H9 (cell line): ENCODE measurements around the gene TBC1D30. TPM values are rescaled to one million over a fixed set of nuclear protein-coding genes. Genes with fewer than 3 reads are reported as not detected.
A peak's percentile ranks its signal among the peaks of the same experiment; 100 is the strongest.

Experiments
- DNase-seq: peaks from one replicate; pipeline ENCODE4 v3.0.0-alpha.2; 2017
- H2AFZ ChIP-seq: one replicate; pipeline ENCODE4 v1.6.1; 2013; ENCODE audit warnings: mild to moderate bottlenecking, low read length, control low read depth, moderate library complexity
- H2AK5ac ChIP-seq: 2 replicates; pipeline ENCODE4 v1.6.1; 2013; ENCODE audit warnings: low read length, control low read depth, mixed read lengths; ENCODE audit not compliant: insufficient read length
- H2BK120ac ChIP-seq: one replicate; pipeline ENCODE4 v1.6.1; 2013; ENCODE audit warnings: low read depth, mild to moderate bottlenecking, low read length, control low read depth, inconsistent platforms; ENCODE audit not compliant: poor library complexity, severe bottlenecking
- H2BK12ac ChIP-seq: 2 replicates; pipeline ENCODE4 v1.6.1; 2013; ENCODE audit warnings: low read length, control low read depth, mixed read lengths, low read depth; ENCODE audit not compliant: insufficient read length
- H2BK15ac ChIP-seq: 2 replicates; pipeline ENCODE4 v1.6.1; 2013; ENCODE audit warnings: low read depth, low read length, control low read depth
- H2BK20ac ChIP-seq: one replicate; pipeline ENCODE4 v1.6.1; 2013; ENCODE audit warnings: low read depth, mild to moderate bottlenecking, low read length, control low read depth, inconsistent platforms; ENCODE audit not compliant: poor library complexity, severe bottlenecking
- H2BK5ac ChIP-seq: 2 replicates; pipeline ENCODE4 v1.6.1; 2013; ENCODE audit warnings: low read length, control low read depth, mixed read lengths; ENCODE audit not compliant: insufficient read length
- H3K14ac ChIP-seq: 2 replicates; pipeline ENCODE4 v1.6.1; 2013; ENCODE audit warnings: low read length, control low read depth; ENCODE audit not compliant: insufficient read depth
- H3K18ac ChIP-seq: 2 replicates; pipeline ENCODE4 v1.6.1; 2013; ENCODE audit warnings: low read depth, mild to moderate bottlenecking, mixed read lengths, low read length, control low read depth; ENCODE audit not compliant: insufficient read length
- H3K23ac ChIP-seq: 2 replicates; pipeline ENCODE4 v1.6.1; 2013; ENCODE audit warnings: low read length, control low read depth, mixed read lengths, low read depth; ENCODE audit not compliant: insufficient read length
- H3K23me2 ChIP-seq: 2 replicates; pipeline ENCODE4 v1.6.1; 2013; ENCODE audit warnings: low read depth, mild to moderate bottlenecking, mixed read lengths, low read length, control low read depth; ENCODE audit not compliant: insufficient read length, poor library complexity, severe bottlenecking
- H3K27ac ChIP-seq: 2 replicates; pipeline ENCODE4 v1.5.1; 2013; ENCODE audit warnings: low read length, control low read depth, mixed read lengths, low read depth; ENCODE audit not compliant: insufficient read length
- H3K27me3 ChIP-seq: 2 replicates; pipeline ENCODE4 v1.6.1; 2013; ENCODE audit warnings: low read length, control low read depth, inconsistent platforms; ENCODE audit not compliant: insufficient read depth
- H3K4ac ChIP-seq: 2 replicates; pipeline ENCODE4 v1.6.1; 2013; ENCODE audit warnings: low read depth, mild to moderate bottlenecking, control low read depth, inconsistent platforms, low read length, moderate library complexity
- H3K4me1 ChIP-seq: 2 replicates; pipeline ENCODE4 v1.6.1; 2013; ENCODE audit warnings: low read length, control low read depth, inconsistent platforms; ENCODE audit not compliant: insufficient read depth
- H3K4me2 ChIP-seq: 2 replicates; pipeline ENCODE4 v1.6.1; 2013; ENCODE audit warnings: low read length, control low read depth, mixed read lengths; ENCODE audit not compliant: insufficient read length, insufficient read depth
- H3K56ac ChIP-seq: 2 replicates; pipeline ENCODE4 v1.6.1; 2013; ENCODE audit warnings: low read depth, mild to moderate bottlenecking, mixed read lengths, low read length, control low read depth; ENCODE audit not compliant: insufficient read length
- H3K79me1 ChIP-seq: 2 replicates; pipeline ENCODE4 v1.6.1; 2013; ENCODE audit warnings: low read depth, mild to moderate bottlenecking, moderate library complexity, low read length, control low read depth, inconsistent platforms; ENCODE audit not compliant: insufficient read depth, poor library complexity, severe bottlenecking
- H3K79me2 ChIP-seq: 2 replicates; pipeline ENCODE4 v1.6.1; 2013; ENCODE audit warnings: low read length, control low read depth, inconsistent platforms; ENCODE audit not compliant: insufficient read depth
- H3K9ac ChIP-seq: 2 replicates; pipeline ENCODE4 v1.6.1; 2013; ENCODE audit warnings: low read length, control low read depth, mixed read lengths; ENCODE audit not compliant: insufficient read length; ENCODE audit errors: extremely low read depth
- H3K9me3 ChIP-seq: one replicate; pipeline ENCODE4 v1.6.1; 2013; ENCODE audit warnings: low read depth, low read length, inconsistent platforms; ENCODE audit not compliant: control insufficient read depth
- H3T11ph ChIP-seq: one replicate; pipeline ENCODE4 v1.6.1; 2013; ENCODE audit warnings: mild to moderate bottlenecking, low read length, control low read depth, inconsistent platforms
- H4K20me1 ChIP-seq: one replicate; pipeline ENCODE4 v1.6.1; 2013; ENCODE audit not compliant: control insufficient read depth, insufficient read length, insufficient read depth
- H4K5ac ChIP-seq: 2 replicates; pipeline ENCODE4 v1.6.1; 2013; ENCODE audit warnings: low read depth, mild to moderate bottlenecking, mixed read lengths, low read length, control low read depth; ENCODE audit not compliant: insufficient read length
- H4K8ac ChIP-seq: replicated peaks from 2 replicates; pipeline ENCODE4 v1.6.1; 2013; ENCODE audit warnings: low read length, control low read depth, mixed read lengths, low read depth; ENCODE audit not compliant: insufficient read length
- H4K91ac ChIP-seq: 2 replicates; pipeline ENCODE4 v1.6.1; 2013; ENCODE audit warnings: low read depth, mild to moderate bottlenecking, moderate library complexity, mixed read lengths, low read length, control low read depth; ENCODE audit not compliant: insufficient read length
- H3K27ac Mint-ChIP-seq, 3 experiments: 2 replicates in 2 of 3; 3 replicates in 1 of 3; pipeline ENCODE4 v1.8.0; 2020 to 2021; ENCODE audit warnings: mixed read lengths in 3 of 3, mild to moderate bottlenecking in 1 of 3, moderate library complexity in 1 of 3
- H3K27me3 Mint-ChIP-seq: 2 replicates; pipeline ENCODE4 v1.8.0; 2021; ENCODE audit warnings: low read depth, mild to moderate bottlenecking, moderate library complexity, mixed read lengths
- H3K36me3 Mint-ChIP-seq, 3 experiments: 2 replicates in 2 of 3; 3 replicates in 1 of 3; pipeline ENCODE4 v1.8.0; 2020 to 2021; ENCODE audit warnings: low read depth in 3 of 3, mixed read lengths in 3 of 3; ENCODE audit not compliant: insufficient read depth in 1 of 3
- H3K4me1 Mint-ChIP-seq, 2 experiments: 2 replicates each; pipeline ENCODE4 v1.8.0; 2020; ENCODE audit warnings: mixed read lengths in 2 of 2
- H3K4me3 Mint-ChIP-seq, 2 experiments: 2 replicates in 1 of 2; 3 replicates in 1 of 2; pipeline ENCODE4 v1.8.0; 2020 to 2021; ENCODE audit warnings: mild to moderate bottlenecking in 2 of 2, mixed read lengths in 2 of 2, moderate library complexity in 1 of 2
- H3K9me3 Mint-ChIP-seq, 2 experiments: 2 replicates in 1 of 2; 3 replicates in 1 of 2; pipeline ENCODE4 v1.8.0; 2020; ENCODE audit warnings: mild to moderate bottlenecking in 2 of 2, mixed read lengths in 2 of 2, moderate library complexity in 1 of 2
- CTCF ChIP-seq: fragments of 200-600 bp; sonication (generic); conservative IDR thresholded peaks from 3 replicates; pipeline ENCODE4 v1.8.0; 2021; ENCODE audit warnings: antibody characterized with exemption, mild to moderate bottlenecking
- WGBS: extraction: QIAGEN DNeasy Blood & Tissue Kit; methylation state at CpG from one replicate; pipeline ENCODE4 v1.1.7; 2013; ENCODE audit warnings: missing lambda C conversion rate, low lambda C conversion rate, mixed read lengths; ENCODE audit not compliant: insufficient read length; ENCODE audit errors: extremely low coverage; 5-methylcytosine and 5-hydroxymethylcytosine counted together
- total RNA-seq: library from RNA; stranded (reverse); gene quantifications from 2 replicates; pipeline ENCODE4 v1.2.1, GENCODE V29; 2021

Gene TBC1D30
- total RNA-seq, 1 experiment from 2014 or later: 1.6 TPM

- no peaks in the 10 kb centered on the region for H3K4me1 ChIP-seq
- peak; percentile 95 for TF ChIP-seq CTCF
- no peak overlapping the region for H4K91ac ChIP-seq
- Mint-ChIP-seq H3K4me1 (peaks cover 4 to 8% of the 10 kb centered on the region in 2 experiments), H3K36me3 (no peaks in the 10 kb centered on the region; a peak in 1 of 7 replicates), H3K4me3 (no peak overlapping the region), H3K27ac (no peak overlapping the region), H3K9me3 (no peaks in the 10 kb centered on the region; a peak in 1 of 5 replicates), H3K27me3 (no peaks in the 10 kb centered on the region; the same call in 1 of the 2 replicates)
- H3K14ac ChIP-seq: no peak overlapping the region
- no peak overlapping the region for H3K4ac ChIP-seq
- H3K9me3 ChIP-seq: no peaks in the 10 kb centered on the region
- H3K56ac ChIP-seq: no peak overlapping the region
- H3K9ac ChIP-seq: no peak overlapping the region
- no peak overlapping the region for H2BK5ac ChIP-seq
- no peak overlapping the region for H4K8ac ChIP-seq
- H3K27me3 ChIP-seq: no peaks in the 10 kb centered on the region
- no peak overlapping the region for H2BK120ac ChIP-seq
- no peak overlapping the region for H2BK20ac ChIP-seq
- no peaks in the 10 kb centered on the region for H3K23me2 ChIP-seq
- no peaks in the 10 kb centered on the region for H3K79me1 ChIP-seq
- H3K23ac ChIP-seq: no peak overlapping the region
- no peak overlapping the region for H3K4me2 ChIP-seq
- no peak overlapping the region for H2BK12ac ChIP-seq
- H4K20me1 ChIP-seq: no peaks in the 10 kb centered on the region
- no peak overlapping the region for H2BK15ac ChIP-seq
- H3K79me2 ChIP-seq: no peaks in the 10 kb centered on the region
- no peak overlapping the region for H3T11ph ChIP-seq
- H4K5ac ChIP-seq: no peak overlapping the region
- no peak overlapping the region for H3K18ac ChIP-seq
- H2AFZ ChIP-seq: no peak overlapping the region
- DNase-seq: peak; percentile 49
- WGBS: no CpG with 5 or more reads among the region's 5 CpGs
- no peak overlapping the region for H2AK5ac ChIP-seq
- H3K27ac ChIP-seq: no peak overlapping the region
These were observed 28.1 kb upstream of the TBC1D30 start for GRCh38 chr12:64796205-64796845.
